Measurements from ENCODE around the gene DNAAF6. TPM values are rescaled to one million over a fixed set of nuclear protein-coding genes. Genes with fewer than 3 reads are reported as not detected.

The DNAAF6 gene
- total RNA-seq, 1 donor: not detected

DNA sequence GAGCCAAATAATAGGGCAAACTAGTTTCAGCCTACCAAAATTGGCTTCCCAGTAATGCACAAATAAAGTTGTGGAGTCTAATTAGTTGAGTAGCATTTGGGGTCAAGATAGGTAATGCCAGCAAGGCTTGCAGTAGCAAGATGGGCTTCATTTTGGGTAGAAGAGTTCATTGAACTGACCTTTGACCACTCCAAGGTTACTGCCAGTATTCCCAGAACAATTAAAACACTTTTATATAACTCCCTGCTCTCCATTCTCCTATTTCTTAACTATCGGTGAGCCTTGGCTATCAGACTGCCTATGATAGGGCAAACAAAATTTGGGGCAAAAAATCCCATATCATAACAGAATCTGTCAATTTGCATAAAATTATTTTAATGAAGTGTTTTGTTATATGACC lies 7.1 kb downstream of the DNAAF6 start:
- DNase-seq (ENCODE audit: low read depth): no peak
- TF ChIP-seq, protein P1, sequence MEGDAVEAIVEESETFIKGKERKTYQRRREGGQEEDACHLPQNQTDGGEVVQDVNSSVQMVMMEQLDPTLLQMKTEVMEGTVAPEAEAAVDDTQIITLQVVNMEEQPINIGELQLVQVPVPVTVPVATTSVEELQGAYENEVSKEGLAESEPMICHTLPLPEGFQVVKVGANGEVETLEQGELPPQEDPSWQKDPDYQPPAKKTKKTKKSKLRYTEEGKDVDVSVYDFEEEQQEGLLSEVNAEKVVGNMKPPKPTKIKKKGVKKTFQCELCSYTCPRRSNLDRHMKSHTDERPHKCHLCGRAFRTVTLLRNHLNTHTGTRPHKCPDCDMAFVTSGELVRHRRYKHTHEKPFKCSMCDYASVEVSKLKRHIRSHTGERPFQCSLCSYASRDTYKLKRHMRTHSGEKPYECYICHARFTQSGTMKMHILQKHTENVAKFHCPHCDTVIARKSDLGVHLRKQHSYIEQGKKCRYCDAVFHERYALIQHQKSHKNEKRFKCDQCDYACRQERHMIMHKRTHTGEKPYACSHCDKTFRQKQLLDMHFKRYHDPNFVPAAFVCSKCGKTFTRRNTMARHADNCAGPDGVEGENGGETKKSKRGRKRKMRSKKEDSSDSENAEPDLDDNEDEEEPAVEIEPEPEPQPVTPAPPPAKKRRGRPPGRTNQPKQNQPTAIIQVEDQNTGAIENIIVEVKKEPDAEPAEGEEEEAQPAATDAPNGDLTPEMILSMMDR (IDR thresholded peaks at IDR 0.05; ENCODE audit: insufficient read depth, low read length): no peak
- no peak overlapping the region for H3K4me3 ChIP-seq (ENCODE audit: low read depth, low read length)

DNA sequence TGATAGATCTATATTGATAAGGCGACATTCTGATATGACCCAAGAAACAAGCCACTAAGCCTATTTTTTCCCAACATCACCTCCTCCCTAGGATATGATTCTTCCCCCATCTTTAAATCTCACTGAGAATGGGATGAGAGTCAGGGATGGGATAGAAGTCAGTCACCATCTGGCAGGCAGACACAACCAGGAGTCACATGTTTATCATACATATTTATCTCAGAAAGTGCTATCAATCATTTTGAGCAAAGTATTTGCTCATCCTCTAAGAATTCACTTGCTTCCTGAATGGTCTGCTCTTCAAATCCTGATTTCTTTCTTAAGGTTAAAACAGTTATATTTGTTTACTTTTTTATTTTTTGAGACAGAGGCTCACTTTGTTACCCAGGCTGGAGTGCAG lies 20.3 kb downstream of the DNAAF6 start:
- TF ChIP-seq, protein P1 (IDR thresholded peaks at IDR 0.05; ENCODE audit: insufficient read depth, low read length): no peak
- no peak overlapping the region for H3K4me3 ChIP-seq (ENCODE audit: low read depth, low read length)
- DNase-seq (ENCODE audit: low read depth): no peak

DNA sequence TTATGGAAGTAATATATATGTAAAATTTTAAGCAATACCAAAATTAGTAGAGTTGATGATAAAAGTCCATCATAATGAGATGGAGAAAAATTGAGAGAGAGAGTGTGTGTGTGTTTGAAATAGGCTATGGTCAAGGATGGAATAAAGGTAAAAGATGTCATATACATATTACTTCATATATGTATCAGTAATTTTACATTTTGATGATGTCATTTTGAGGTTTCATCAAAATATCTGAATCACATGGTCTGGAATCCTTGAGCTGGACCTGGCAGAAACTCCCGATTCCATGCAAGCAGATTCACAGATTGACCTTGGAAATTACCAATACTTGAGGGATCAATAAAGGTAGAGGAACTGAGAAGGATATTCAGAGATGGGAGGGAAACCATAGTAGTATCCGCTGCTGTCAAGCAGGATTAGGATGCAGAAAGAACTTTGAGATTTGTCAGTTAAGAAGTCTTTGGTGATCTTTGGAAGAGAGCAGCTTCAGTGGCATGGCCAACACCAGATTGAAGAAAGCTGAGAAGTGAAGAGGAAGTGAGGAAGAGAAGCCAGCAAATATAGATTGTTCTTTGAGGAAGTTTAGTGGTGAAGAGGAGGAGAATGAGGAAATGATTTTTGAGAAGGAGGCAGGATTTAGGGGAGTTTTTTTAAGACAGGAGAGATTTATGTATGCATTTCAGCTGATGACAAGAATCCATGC lies 21.5 kb downstream of the DNAAF6 start:
- TF ChIP-seq, protein P1 (IDR thresholded peaks at IDR 0.05; ENCODE audit: insufficient read depth, low read length): no peak
- no peak for DNase-seq (ENCODE audit: low read depth)
- H3K4me3 ChIP-seq (ENCODE audit: low read depth, low read length): no peak overlapping the region

DNA sequence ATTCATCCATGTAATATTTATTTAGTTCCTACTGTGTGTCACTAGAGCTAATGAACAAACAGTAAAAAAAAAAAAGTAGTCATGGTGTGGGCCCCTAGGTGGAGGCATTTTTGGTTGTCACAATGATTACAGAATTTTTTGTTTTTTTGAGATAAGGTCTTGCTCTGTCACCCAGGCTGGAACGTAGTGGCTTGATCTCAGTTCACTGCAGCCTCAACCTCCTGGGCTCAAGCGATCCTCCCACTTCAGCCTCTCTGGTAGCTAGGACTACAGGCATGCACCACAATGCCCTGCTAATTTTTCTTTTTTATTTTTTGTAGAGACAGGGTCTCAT lies 22.0 kb downstream of the DNAAF6 start:
- no peak for DNase-seq (ENCODE audit: low read depth)
- TF ChIP-seq, protein P1 (IDR thresholded peaks at IDR 0.05; ENCODE audit: insufficient read depth, low read length): no peak
- no peak overlapping the region for H3K4me3 ChIP-seq (ENCODE audit: low read depth, low read length)

DNA sequence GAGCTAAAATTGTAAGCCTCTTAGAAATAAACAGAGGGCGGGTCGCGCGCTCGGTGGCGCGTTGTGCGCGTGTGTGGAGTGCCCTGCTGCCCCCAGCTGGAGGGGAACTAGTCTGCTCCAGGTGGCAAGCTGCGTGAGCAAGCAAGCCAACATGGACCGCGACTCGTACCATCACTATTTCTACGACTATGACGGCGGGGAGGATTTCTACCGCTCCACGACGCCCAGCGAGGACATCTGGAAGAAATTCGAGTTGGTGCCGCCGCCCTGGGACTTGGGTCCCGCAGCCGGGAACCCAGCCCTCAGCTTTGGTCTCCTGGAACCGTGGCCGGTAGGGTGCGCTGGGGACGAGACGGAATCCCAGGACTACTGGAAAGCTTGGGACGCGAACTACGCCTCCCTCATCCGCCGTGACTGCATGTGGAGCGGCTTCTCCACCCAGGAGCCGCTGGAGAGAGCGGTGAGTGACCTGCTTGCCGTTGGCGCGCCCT lies 66.1 kb downstream of the DNAAF6 start:
- no peak overlapping the region for H3K4me3 ChIP-seq (ENCODE audit: low read depth, low read length)
- no peak for DNase-seq (ENCODE audit: low read depth)
- TF ChIP-seq, protein P1 (IDR thresholded peaks at IDR 0.05; ENCODE audit: insufficient read depth, low read length): no peak

DNA sequence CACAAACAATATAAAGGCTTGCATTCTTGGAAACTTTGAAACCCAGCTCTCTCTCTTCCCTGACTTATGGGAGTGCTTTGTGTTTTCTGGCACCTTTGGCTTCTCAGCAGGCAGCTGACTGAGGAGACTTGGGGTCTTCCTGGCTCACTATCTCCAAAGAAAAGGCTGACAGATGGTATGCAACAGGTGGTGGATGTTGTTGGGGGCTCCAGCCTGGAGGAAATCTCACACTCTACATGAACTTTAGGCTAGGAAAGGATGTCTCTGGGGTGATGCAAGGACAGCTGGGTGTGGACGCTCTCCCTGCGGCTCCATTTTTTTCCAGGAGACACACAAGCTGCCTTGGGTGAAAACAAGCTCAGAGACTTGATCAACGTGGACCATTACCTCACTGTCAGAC lies 67.4 kb downstream of the DNAAF6 start:
- no peak for DNase-seq (ENCODE audit: low read depth)
- no peak overlapping the region for H3K4me3 ChIP-seq (ENCODE audit: low read depth, low read length)
- TF ChIP-seq, protein P1 (IDR thresholded peaks at IDR 0.05; ENCODE audit: insufficient read depth, low read length): no peak

DNA sequence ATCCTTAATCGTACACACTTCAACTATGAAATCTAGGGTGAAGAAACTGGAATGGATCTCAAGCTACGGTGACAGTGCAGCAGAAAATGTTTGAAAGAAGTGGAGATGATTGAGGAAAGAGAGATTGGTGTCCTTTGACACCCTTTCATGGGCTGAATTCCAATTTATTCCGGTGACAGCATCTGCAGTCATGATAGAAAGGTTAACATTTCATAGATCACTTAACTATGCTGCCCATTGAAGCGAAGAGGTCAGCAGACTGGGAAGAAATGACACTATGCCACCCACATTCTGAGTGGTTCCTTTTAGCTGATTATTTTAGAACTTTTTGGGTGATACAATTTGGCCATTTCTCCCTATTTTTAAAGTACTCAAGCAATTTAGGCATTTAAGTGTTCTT lies 82.3 kb downstream of the DNAAF6 start:
- no peak for DNase-seq (ENCODE audit: low read depth)
- no peak overlapping the region for H3K4me3 ChIP-seq (ENCODE audit: low read depth, low read length)
- TF ChIP-seq, protein P1 (IDR thresholded peaks at IDR 0.05; ENCODE audit: insufficient read depth, low read length): no peak
